SK-N-SH (cell line): ENCODE data around the gene NRBF2. TPM values are rescaled to one million over a fixed set of nuclear protein-coding genes. Genes with fewer than 3 reads are reported as not detected.
A peak's percentile ranks its signal among the peaks of the same experiment; 100 is the strongest.

Experiments
- CTCF ChIA-PET: fragments of 300-600, 350-600 bp; formaldehyde crosslinking; extraction: SDS; loops from one replicate; lab custom pipeline; 2021; lab: Yijun Ruan, JAX
- POLR2A ChIA-PET: fragments of 350-600 bp; sonication (Branson Sonifier 250); formaldehyde crosslinking; extraction: SDS; loops from one replicate; lab custom pipeline; 2020; ENCODE audit warnings: antibody characterized with exemption, inconsistent platforms; lab: Yijun Ruan, JAX
- DNase-seq: peaks from one replicate; pipeline ENCODE4 v3.0.0; 2012
- H2AFZ ChIP-seq: fragments of 200-600 bp; sonication (generic); 2 replicates; pipeline ENCODE4 v1.8.1; 2016; ENCODE audit warnings: antibody characterized with exemption, mild to moderate bottlenecking, low read depth
- H3F3A ChIP-seq: fragments of 200-600 bp; sonication (generic); replicated peaks from 2 replicates; pipeline ENCODE3; 2016; ENCODE audit warnings: antibody characterized with exemption, mild to moderate bottlenecking; ENCODE audit not compliant: insufficient read depth
- H3K27ac ChIP-seq, 2 experiments: fragments of 200-500 bp in 1 of 2; fragments of 200-600 bp in 1 of 2; sonication (Bioruptor generic) in 1 of 2; sonication (generic), shearing (Covaris generic) in 1 of 2; 2 replicates each; pipeline versions ENCODE4 v1.5.1 to v1.6.1; 2014 to 2016; ENCODE audit warnings: low read depth in 2 of 2, inconsistent platforms in 1 of 2, low read length in 1 of 2, mild to moderate bottlenecking in 1 of 2, mixed read lengths in 1 of 2
- H3K27me3 ChIP-seq: fragments of 200-600 bp; sonication (generic), shearing (Covaris generic); 2 replicates; pipeline ENCODE4 v1.6.1; 2016; ENCODE audit warnings: mixed run types; ENCODE audit not compliant: insufficient read depth
- H3K36me3 ChIP-seq, 2 experiments: fragments of 200-500 bp in 1 of 2; fragments of 200-600 bp in 1 of 2; sonication (Bioruptor generic) in 1 of 2; sonication (generic) in 1 of 2; replicated peaks in 1 of 2; 2 replicates each; pipeline versions ENCODE3 to v1.5.1; 2014 to 2016; ENCODE audit warnings: low read length in 1 of 2, mild to moderate bottlenecking in 1 of 2; ENCODE audit not compliant: insufficient read depth in 2 of 2, control insufficient read depth in 1 of 2
- H3K4me1 ChIP-seq, 2 experiments: fragments of 200-500 bp in 1 of 2; fragments of 200-600 bp in 1 of 2; sonication (Bioruptor generic) in 1 of 2; sonication (generic), shearing (Covaris generic) in 1 of 2; 2 replicates each; pipeline versions ENCODE4 v1.5.1 to v1.6.1; 2014 to 2016; ENCODE audit warnings: low read depth in 1 of 2, low read length in 1 of 2, mixed run types in 1 of 2; ENCODE audit not compliant: insufficient read depth in 2 of 2, control insufficient read depth in 1 of 2
- H3K4me2 ChIP-seq: fragments of 200-600 bp; sonication (generic), shearing (Covaris generic); 2 replicates; pipeline ENCODE4 v1.6.1; 2017; ENCODE audit warnings: mixed run types
- H3K4me3 ChIP-seq, 2 experiments: fragments of 200-500 bp in 1 of 2; fragments of 200-600 bp in 1 of 2; sonication (Bioruptor generic) in 1 of 2; sonication (generic), shearing (Covaris generic) in 1 of 2; 2 replicates each; pipeline versions ENCODE4 v1.5.1 to v1.8.1; 2014 to 2016; ENCODE audit warnings: low read depth in 2 of 2, inconsistent platforms in 1 of 2, low read length in 1 of 2, mild to moderate bottlenecking in 1 of 2, mixed read lengths in 1 of 2, moderate library complexity in 1 of 2
- H3K79me2 ChIP-seq: fragments of 200-600 bp; sonication (generic); 2 replicates; pipeline ENCODE4 v1.8.1; 2017; ENCODE audit warnings: mild to moderate bottlenecking; ENCODE audit not compliant: insufficient read depth
- H3K9ac ChIP-seq: fragments of 200-600 bp; sonication (generic); 2 replicates; pipeline ENCODE4 v1.6.1; 2017; ENCODE audit warnings: mixed run types
- H3K9me2 ChIP-seq: fragments of 200-600 bp; sonication (generic); 2 replicates; pipeline ENCODE4 v1.6.1; 2017; ENCODE audit warnings: mixed run types
- H3K9me3 ChIP-seq: fragments of 200-600 bp; sonication (generic); 2 replicates; pipeline ENCODE4 v1.6.1; 2017; ENCODE audit warnings: mixed run types, mild to moderate bottlenecking, moderate library complexity
- H4K20me1 ChIP-seq: fragments of 200-600 bp; sonication (generic); 2 replicates; pipeline ENCODE4 v1.6.1; 2017; ENCODE audit warnings: mild to moderate bottlenecking, mixed run types; ENCODE audit not compliant: insufficient read depth
- CHD2 ChIP-seq: fragments of 150-350 bp; IDR thresholded peaks from 2 replicates; pipeline ENCODE4 v1.6.1; 2018; ENCODE audit warnings: low read length; ENCODE audit not compliant: partially characterized antibody
- CTCF ChIP-seq: fragments of 200-600 bp; sonication (generic); IDR thresholded peaks from 2 replicates; pipeline ENCODE4 v1.6.1; 2017; ENCODE audit warnings: antibody characterized with exemption, mild to moderate bottlenecking, moderate library complexity
- EP300 ChIP-seq, 2 experiments: IDR thresholded peaks; 2 replicates each; pipeline versions ENCODE4 v1.4.0 to v1.6.1; 2012; ENCODE audit warnings: borderline replicate concordance in 1 of 2, low read depth in 1 of 2, low read length in 1 of 2
- FOSL2 ChIP-seq: IDR thresholded peaks from 2 replicates; pipeline ENCODE4 v1.4.0; 2012; ENCODE audit warnings: low read depth, mild to moderate bottlenecking, moderate library complexity, borderline replicate concordance
- FOXJ3 ChIP-seq: sonication (generic); formaldehyde crosslinking; IDR thresholded peaks from 2 replicates; pipeline ENCODE4 v1.5.1; 2020; ENCODE audit warnings: mild to moderate bottlenecking, missing genetic modification reagents
- FOXM1 ChIP-seq: IDR thresholded peaks from 2 replicates; pipeline ENCODE4 v1.4.0; 2012; ENCODE audit warnings: low read depth, mild to moderate bottlenecking
- GABPA ChIP-seq: IDR thresholded peaks from 2 replicates; pipeline ENCODE4 v1.4.0; 2012; ENCODE audit warnings: low read depth, mild to moderate bottlenecking
- JUND ChIP-seq: IDR thresholded peaks from 2 replicates; pipeline ENCODE4 v1.4.0; 2012
- MEF2A ChIP-seq: IDR thresholded peaks from 2 replicates; pipeline ENCODE4 v1.4.0; 2012; ENCODE audit warnings: low read depth, borderline replicate concordance
- MXI1 ChIP-seq: IDR thresholded peaks from 2 replicates; pipeline ENCODE4 v1.6.1; 2012; ENCODE audit warnings: mild to moderate bottlenecking, low read depth, low read length, improper control_type of control experiment
- NRF1 ChIP-seq: IDR thresholded peaks from 2 replicates; pipeline ENCODE4 v1.6.1; 2012; ENCODE audit warnings: low read depth, mild to moderate bottlenecking, low read length
- PBX3 ChIP-seq: IDR thresholded peaks from 2 replicates; pipeline ENCODE4; 2012
- RAD21 ChIP-seq: IDR thresholded peaks from 2 replicates; pipeline ENCODE4 v1.6.1; 2012; ENCODE audit warnings: mild to moderate bottlenecking, low read length
- REST ChIP-seq: IDR thresholded peaks from 2 replicates; pipeline ENCODE4 v1.6.1; 2012; ENCODE audit warnings: mild to moderate bottlenecking, low read depth, low read length, moderate library complexity
- TAF1 ChIP-seq: IDR thresholded peaks from 2 replicates; pipeline ENCODE4 v1.6.1; 2012; ENCODE audit warnings: low read depth, mild to moderate bottlenecking, low read length, moderate library complexity, borderline replicate concordance
- TCF12 ChIP-seq: IDR thresholded peaks from 2 replicates; pipeline ENCODE4 v1.4.0; 2012
- TEAD4 ChIP-seq: IDR thresholded peaks from 2 replicates; pipeline ENCODE4 v1.4.0; 2012; ENCODE audit warnings: mild to moderate bottlenecking, borderline replicate concordance; ENCODE audit not compliant: insufficient read depth
- ZBTB33 ChIP-seq: IDR thresholded peaks from 2 replicates; pipeline ENCODE4 v1.4.0; 2012; ENCODE audit warnings: low read depth, borderline replicate concordance
- WGBS: methylation state at CpG from one replicate; pipeline ENCODE4 v1.1.6; 2017; ENCODE audit warnings: low lambda C conversion rate; 5-methylcytosine and 5-hydroxymethylcytosine counted together
- polyA plus RNA-seq, 3 experiments: library from polyadenylated mRNA; depleted of rRNA; stranded (reverse); fragments of >200 nt; gene quantifications; 2 replicates each; pipeline ENCODE4 v1.2.3, GENCODE V29; 2012

The NRBF2 gene
- polyA plus RNA-seq, 1 of the 3 experiments (the other 2 are of a cell fraction), result 8.9 TPM

GRCh38 chr10:63128443-63128842, 4.7 kb upstream of the NRBF2 start (continued):
- TF ChIP-seq PBX3 (no peak), TAF1 (no peak), EP300 (IDR thresholded peaks at IDR 0.05; ENCODE audit: borderline replicate concordance in 1 of 2, low read depth in 1 of 2, low read length in 1 of 2) (no peak), FOXJ3 (CRISPR knock-in tag) (no peak), FOSL2 (no peak), TCF12 (no peak), FOXM1 (no peak)

GRCh38 chr10:63129888-63130287, 3.2 kb upstream of the NRBF2 start:
- 86% methylated on average over 6 of the region's 6 CpGs for WGBS
- H3K36me3 ChIP-seq, result no peaks in the 10 kb centered on the region
- no peaks in the 10 kb centered on the region for H3K27me3 ChIP-seq
- H3K79me2 ChIP-seq, result peaks cover 17% of the 10 kb centered on the region
- H3K4me3 ChIP-seq, result no peak overlapping the region
- no peak overlapping the region for H3K9ac ChIP-seq
- no peaks in the 10 kb centered on the region for H3F3A ChIP-seq
- H3K4me2 ChIP-seq, result no peak overlapping the region
- peak overlapping the region; percentile 33; the same call in 1 of the 2 replicates for H2AFZ ChIP-seq
- no peak for DNase-seq
- no peak overlapping the region for H3K27ac ChIP-seq
- TF ChIP-seq MEF2A (no peak), CHD2 (no peak), GABPA (no peak), MXI1 (no peak), NRF1 (no peak), JUND (no peak), EP300 (IDR thresholded peaks at IDR 0.05; ENCODE audit: borderline replicate concordance in 1 of 2, low read depth in 1 of 2, low read length in 1 of 2) (no peak), CTCF (no peak), PBX3 (no peak), TEAD4 (no peak), FOXJ3 (CRISPR knock-in tag) (no peak), RAD21 (no peak), REST (no peak), ZBTB33 (no peak)
- ChIA-PET POLR2A (no interaction called here), CTCF (interaction anchor here (0.6 kb wide), 1 partner anchor 354 kb away, joined by 3 read pairs; no protein-coding TSS in a partner anchor)
- H3K9me2 ChIP-seq, result no peaks in the 10 kb centered on the region
- peaks cover 0 to 6% of the 10 kb centered on the region in 2 experiments; a peak in 3 of 4 replicates for H3K4me1 ChIP-seq
- no peaks in the 10 kb centered on the region; the same call in 1 of the 2 replicates for H4K20me1 ChIP-seq
- no peaks in the 10 kb centered on the region for H3K9me3 ChIP-seq
